PFSK-1 (cell line): ENCODE results near the gene PASK.

Experiments used
- POLR2AphosphoS5 ChIP-seq: IDR thresholded peaks from 2 replicates; pipeline ENCODE4 v1.6.1; 2012; ENCODE audit warnings: low read depth, mild to moderate bottlenecking, control low read depth, low read length, moderate library complexity
- REST ChIP-seq, 2 experiments: IDR thresholded peaks; 2 replicates each; pipeline versions ENCODE4 v1.6.1 to v1.8.0; 2011 to 2012; ENCODE audit warnings: low read depth in 2 of 2, low read length in 2 of 2, control low read depth in 1 of 2, inconsistent platforms in 1 of 2, mild to moderate bottlenecking in 1 of 2, moderate library complexity in 1 of 2; ENCODE audit not compliant: insufficient read depth in 1 of 2
- SIN3A ChIP-seq: IDR thresholded peaks from 2 replicates; pipeline ENCODE4 v1.6.1; 2012; ENCODE audit warnings: mild to moderate bottlenecking, low read length, moderate library complexity, borderline replicate concordance; ENCODE audit not compliant: insufficient read depth
- TAF1 ChIP-seq: IDR thresholded peaks from 2 replicates; pipeline ENCODE4 v1.6.1; 2012; ENCODE audit warnings: low read length, control low read depth, borderline replicate concordance; ENCODE audit not compliant: insufficient read depth

GRCh38 chr2:241081643-241082340, 67.5 kb downstream of the PASK start:
- no peak for TF ChIP-seq POLR2AphosphoS5
- TF ChIP-seq TAF1, result no peak
- TF ChIP-seq REST (IDR thresholded peaks at IDR 0.05; ENCODE audit: insufficient read depth in 1 of 2, low read depth in 2 of 2, low read length in 2 of 2), result no peak
- TF ChIP-seq SIN3A, result no peak
